Measurements from ENCODE around the gene VIM. TPM values are rescaled to one million over a fixed set of nuclear protein-coding genes. Genes with fewer than 3 reads are reported as not detected.

The VIM gene
- total RNA-seq, 2 donors from 2014 or later = 293 to 1,683 TPM

DNA sequence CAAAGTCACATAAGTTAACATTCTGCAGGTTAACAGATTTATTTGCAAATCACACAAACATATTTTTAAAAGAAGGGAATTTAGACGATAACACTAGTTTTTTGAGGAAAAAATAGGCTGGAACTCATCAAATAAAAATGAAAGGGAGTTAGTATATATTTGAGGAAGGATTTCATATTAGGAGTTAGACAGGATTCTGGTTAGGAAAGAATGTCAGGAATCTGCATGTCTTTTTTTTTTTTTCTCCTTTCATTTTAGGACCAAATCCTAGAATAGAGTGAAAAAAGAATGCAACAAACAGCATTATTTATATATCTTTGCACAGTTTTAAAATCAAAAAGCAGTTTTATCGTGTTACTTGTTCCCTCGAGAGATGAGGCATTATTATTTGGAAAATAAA lies 17.7 kb upstream of the VIM start:
- H3K27me3 ChIP-seq (replicated peaks; ENCODE audit: insufficient read depth) = no peaks in the 10 kb centered on the region
- H3K4me3 ChIP-seq = no peak overlapping the region
- WGBS = 61% methylated on average over 3 of the region's 3 CpGs
- DNase-seq (ENCODE audit: low spot score) = no peak
- TF ChIP-seq POLR2AphosphoS5 (IDR thresholded peaks at IDR 0.05) (no peak), CTCF (IDR thresholded peaks at IDR 0.05) (no peak), POLR2A (IDR thresholded peaks at IDR 0.05) (no peak)
- H3K36me3 ChIP-seq = no peaks in the 10 kb centered on the region
- intact Hi-C loops (cut with DNase I) = no loop called here
- no peak overlapping the region for H3K27ac ChIP-seq
- H3K4me1 ChIP-seq (replicated peaks) = no peaks in the 10 kb centered on the region
- no peaks in the 10 kb centered on the region for H3K9me3 ChIP-seq

- TF ChIP-seq CTCF (IDR thresholded peaks at IDR 0.05) (no peak), POLR2A (IDR thresholded peaks at IDR 0.05) (no peak), POLR2AphosphoS5 (IDR thresholded peaks at IDR 0.05) (no peak)
- no peaks in the 10 kb centered on the region for H3K9me3 ChIP-seq
- H3K4me1 ChIP-seq (replicated peaks) = no peaks in the 10 kb centered on the region
- no peaks in the 10 kb centered on the region for H3K27me3 ChIP-seq (replicated peaks; ENCODE audit: insufficient read depth)
- H3K27ac ChIP-seq = no peak overlapping the region
- intact Hi-C loops (cut with DNase I) = no loop called here
- no peaks in the 10 kb centered on the region for H3K36me3 ChIP-seq
- H3K4me3 ChIP-seq = no peak overlapping the region
- no peak for DNase-seq (ENCODE audit: low spot score)
Measured at GRCh38 chr10:17212802-17213221, 15.2 kb upstream of the VIM start.

DNA sequence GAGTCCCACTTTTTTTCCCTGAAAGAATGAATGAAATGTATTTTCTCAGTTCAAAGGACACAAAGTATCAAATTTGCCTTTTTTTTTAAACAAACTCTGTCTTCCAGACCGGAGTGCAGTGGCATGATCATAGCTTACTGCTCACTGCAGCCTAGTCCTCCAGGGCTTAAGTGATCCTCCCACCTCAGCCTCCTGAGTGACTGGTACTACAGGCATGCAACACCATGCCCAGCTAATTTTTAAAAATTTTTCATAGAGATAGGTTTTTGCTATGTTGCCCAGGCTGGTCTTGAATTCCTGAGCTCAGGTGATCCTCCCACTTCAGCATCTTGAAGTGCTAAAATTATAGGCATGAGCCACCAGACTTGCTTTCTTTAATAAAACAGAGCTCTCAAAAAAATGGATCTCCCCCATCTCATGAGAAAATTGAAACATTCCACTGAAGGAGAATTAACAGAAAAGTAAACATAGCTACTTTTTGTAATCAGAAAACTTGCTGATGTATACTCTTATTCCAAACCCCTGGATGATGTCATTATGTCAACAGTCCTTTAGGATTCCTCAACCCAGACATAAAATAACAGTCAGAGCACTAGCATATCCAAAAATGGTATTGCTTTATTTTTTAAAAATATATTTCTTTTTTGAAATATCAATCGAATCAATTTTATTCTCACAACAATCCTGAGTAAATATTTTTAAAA lies 14.2 kb upstream of the VIM start:
- intact Hi-C loops (cut with DNase I) = no loop called here
- Histone ChIP-seq H3K9me3 (no peaks in the 10 kb centered on the region), H3K27me3 (replicated peaks; ENCODE audit: insufficient read depth) (no peaks in the 10 kb centered on the region), H3K36me3 (no peaks in the 10 kb centered on the region), H3K4me3 (no peak overlapping the region), H3K4me1 (replicated peaks) (no peaks in the 10 kb centered on the region), H3K27ac (no peak overlapping the region)
- no peak for DNase-seq (ENCODE audit: low spot score)
- WGBS = 82% methylated on average over 2 of the region's 2 CpGs
- TF ChIP-seq CTCF (IDR thresholded peaks at IDR 0.05) (no peak), POLR2A (IDR thresholded peaks at IDR 0.05) (no peak), POLR2AphosphoS5 (IDR thresholded peaks at IDR 0.05) (no peak)

- H3K4me3 ChIP-seq = no peak overlapping the region
- no peaks in the 10 kb centered on the region for H3K9me3 ChIP-seq
- WGBS = 86% methylated on average over 2 of the region's 2 CpGs
- no peak overlapping the region for H3K27ac ChIP-seq
- no peaks in the 10 kb centered on the region for H3K36me3 ChIP-seq
- H3K4me1 ChIP-seq (replicated peaks) = no peaks in the 10 kb centered on the region
- intact Hi-C loops (cut with DNase I) = no loop called here
- DNase-seq (ENCODE audit: low spot score) = no peak
- no peak for TF ChIP-seq POLR2AphosphoS5 (IDR thresholded peaks at IDR 0.05)
- no peak for TF ChIP-seq POLR2A (IDR thresholded peaks at IDR 0.05)
- no peak for TF ChIP-seq CTCF (IDR thresholded peaks at IDR 0.05)
- no peaks in the 10 kb centered on the region for H3K27me3 ChIP-seq (replicated peaks; ENCODE audit: insufficient read depth)
Measured at GRCh38 chr10:17214526-17214925, 13.5 kb upstream of the VIM start.
